T-helper 1 cell treated with Interleukin-12 subunit alpha and Interleukin-12 subunit beta and Interleukin-4 antibody, amounts not matched to agents 30 ng/mL and 1 ng/mL, for 36 hours (primary cell): ENCODE measurements around the gene NSUN7. TPM values are rescaled to one million over a fixed set of nuclear protein-coding genes. Genes with fewer than 3 reads are reported as not detected.

Experiments used
- intact Hi-C: fragments of 100-400 bp; cut with micrococcal nuclease; formaldehyde crosslinking; loops from one replicate; pipeline ENCODE4 v1.15.1; 2024
- total RNA-seq: library from RNA; stranded (reverse); gene quantifications from 2 replicates; pipeline ENCODE4 v1.2.3, GENCODE V29; 2022

Gene NSUN7
- total RNA-seq, 1 donor from 2014 or later = 0.66 TPM

DNA sequence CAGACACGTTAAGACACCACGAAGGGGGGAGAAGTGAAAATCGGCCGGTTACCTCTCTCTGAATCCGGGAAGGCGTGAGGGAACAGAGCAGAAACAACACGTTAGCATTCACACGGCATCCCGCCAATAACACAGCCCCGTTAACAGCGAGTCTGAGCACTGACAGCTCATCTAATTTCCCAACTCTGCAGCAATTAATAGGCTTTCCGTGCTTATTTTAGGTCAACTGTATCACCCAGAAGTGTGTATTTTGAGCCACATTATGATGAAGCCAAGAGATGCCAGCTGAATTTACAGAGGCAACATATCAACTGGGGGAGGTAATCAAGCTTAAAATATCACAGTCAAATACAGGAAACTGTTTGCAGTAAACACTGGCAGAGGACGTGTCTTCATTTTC is 92.6 kb downstream of the NSUN7 start:
- intact Hi-C loops = loop anchor here (2.0 to 10.0 kb wide), 8 partner anchors 290 to 1370 kb away; partner anchors contain the start of genes N4BP2, PDS5A and UBE2K

- intact Hi-C loops = loop anchor here (2.0 to 10.0 kb wide), 8 partner anchors 291 to 1371 kb away; partner anchors contain the start of genes N4BP2, PDS5A and UBE2K
Measured at GRCh38 chr4:40842725-40843423, 93.1 kb downstream of the NSUN7 start.

GRCh38 chr4:40843696-40844095 is 93.9 kb downstream of the NSUN7 start:
- intact Hi-C loops = loop anchor here (2.0 to 10.0 kb wide), 8 partner anchors 291 to 1371 kb away; partner anchors contain the start of genes N4BP2, PDS5A and UBE2K

DNA sequence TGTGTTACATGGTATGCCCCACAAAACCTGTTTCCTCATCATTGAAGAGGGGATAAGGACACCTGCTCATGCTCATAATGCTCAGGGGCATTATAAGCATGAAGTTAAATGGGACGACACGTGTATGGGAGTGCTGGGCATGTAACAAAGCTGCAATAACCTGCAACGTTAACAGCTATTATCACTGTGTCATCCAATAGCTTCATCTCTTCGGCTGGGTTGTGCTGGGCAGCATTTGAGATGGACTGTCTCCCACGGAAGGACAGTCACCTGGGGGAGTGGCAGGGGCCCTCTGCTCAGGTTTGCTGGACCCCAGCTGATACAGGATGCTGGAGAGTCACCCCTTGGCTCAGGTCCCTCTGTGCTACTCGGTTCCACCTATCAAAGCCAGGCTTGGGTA is 94.5 kb downstream of the NSUN7 start:
- intact Hi-C loops = loop anchor here (5.0 to 10.0 kb wide), 7 partner anchors 292 to 1372 kb away; partner anchors contain the start of genes N4BP2, PDS5A and UBE2K

DNA sequence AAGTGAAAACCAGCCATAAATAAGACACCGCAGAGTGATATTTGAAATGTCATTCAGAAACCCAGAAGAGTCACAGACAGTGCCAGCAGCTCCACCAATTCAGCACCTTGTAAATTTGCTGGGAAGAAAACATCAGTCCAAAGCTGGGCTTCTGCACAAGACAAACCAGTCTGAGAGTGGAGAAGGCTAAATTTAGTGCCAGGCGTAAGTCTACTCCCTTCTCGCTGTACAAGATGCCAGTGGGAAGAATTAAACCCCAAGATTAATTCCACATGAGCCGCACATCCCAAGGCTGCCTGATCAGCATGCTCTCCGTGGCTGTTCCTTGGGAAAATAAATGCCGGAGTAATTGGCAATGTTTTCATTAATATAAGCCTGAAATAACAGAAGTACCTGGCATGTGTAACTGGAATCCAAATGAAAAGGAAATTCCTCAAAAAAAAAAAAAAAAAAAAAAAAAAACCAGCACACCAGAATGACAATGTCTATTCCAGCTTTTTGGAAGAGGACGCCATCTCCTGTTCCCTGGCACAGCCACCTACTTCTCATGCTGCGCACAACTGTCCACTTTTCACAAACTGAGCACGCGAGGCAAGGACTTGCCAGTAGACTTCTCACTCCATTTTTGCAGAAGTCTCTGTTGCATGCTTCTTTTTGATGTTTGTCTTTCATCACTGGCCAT is 95.5 kb downstream of the NSUN7 start:
- intact Hi-C loops = loop anchor here (10.0 kb wide), 1 partner anchor 610 kb away; no protein-coding TSS in a partner anchor

DNA sequence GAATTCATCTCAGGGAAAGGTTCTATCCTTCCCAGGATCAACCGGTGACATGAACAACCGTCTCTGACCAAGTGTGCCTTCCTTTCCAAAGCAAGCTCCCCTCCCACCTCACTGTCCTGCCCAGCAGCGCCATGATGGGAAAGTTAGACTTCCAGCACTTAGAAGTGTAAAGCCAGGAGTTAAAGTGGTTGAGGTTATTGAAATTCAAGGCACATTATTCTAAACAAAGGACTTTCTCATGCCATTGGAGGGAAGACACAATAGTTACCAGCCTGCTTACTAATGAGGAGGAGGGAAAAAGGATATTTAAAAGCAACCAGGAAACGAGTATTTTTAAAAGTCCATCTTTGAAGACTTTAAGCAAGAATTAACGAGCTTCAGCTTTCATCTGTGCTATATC is 96.8 kb downstream of the NSUN7 start:
- intact Hi-C loops = loop anchor here (10.0 kb wide), 1 partner anchor 612 kb away; no protein-coding TSS in a partner anchor

GRCh38 chr4:40848251-40848650 is 98.5 kb downstream of the NSUN7 start:
- intact Hi-C loops = loop anchor here (10.0 kb wide), 1 partner anchor 613 kb away; no protein-coding TSS in a partner anchor

DNA sequence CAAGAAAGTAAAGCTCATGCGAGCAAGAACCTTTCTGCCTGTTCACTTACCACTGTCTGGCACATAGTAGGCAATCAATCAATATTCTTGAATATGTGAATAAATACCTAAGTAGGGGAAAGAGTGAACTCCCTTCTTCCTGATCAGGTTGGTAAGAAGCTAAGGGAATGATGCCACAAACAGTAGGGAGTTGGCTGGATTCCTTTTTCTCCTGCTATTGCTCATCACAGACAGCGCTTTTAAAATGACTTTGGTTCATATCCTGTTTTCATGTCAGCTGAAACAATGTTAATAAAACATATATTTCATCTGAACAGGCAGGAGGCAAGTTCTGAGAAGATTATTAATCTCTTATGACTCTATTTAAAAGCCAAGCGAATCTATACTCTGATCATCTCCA is 99.2 kb downstream of the NSUN7 start:
- intact Hi-C loops = loop anchor here (10.0 kb wide), 1 partner anchor 614 kb away; no protein-coding TSS in a partner anchor

DNA sequence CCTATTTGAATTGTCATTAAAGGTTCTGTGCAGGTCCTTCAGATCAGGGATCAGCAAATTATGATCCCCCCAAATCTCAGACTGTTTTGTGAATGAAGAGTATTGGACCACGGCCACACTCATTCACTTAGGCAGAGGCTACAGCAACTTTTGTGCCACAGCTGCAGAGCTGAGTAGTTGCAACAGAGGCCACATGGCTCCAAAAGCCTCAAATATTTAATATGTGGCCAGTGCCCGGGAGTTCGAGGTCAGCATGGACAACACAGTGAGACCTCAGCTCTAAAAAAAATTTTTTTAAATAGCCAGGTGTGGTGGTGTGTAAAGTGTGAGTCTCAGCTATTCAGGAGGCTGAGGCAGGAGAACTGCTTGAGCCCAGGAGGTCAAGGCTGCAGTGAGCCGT is 100.7 kb downstream of the NSUN7 start:
- intact Hi-C loops = no loop called here

GRCh38 chr4:40856277-40856839 is 106.6 kb downstream of the NSUN7 start:
- intact Hi-C loops = loop anchor here (1.0 kb wide), 1 partner anchor 15 kb away; no protein-coding TSS in a partner anchor

DNA sequence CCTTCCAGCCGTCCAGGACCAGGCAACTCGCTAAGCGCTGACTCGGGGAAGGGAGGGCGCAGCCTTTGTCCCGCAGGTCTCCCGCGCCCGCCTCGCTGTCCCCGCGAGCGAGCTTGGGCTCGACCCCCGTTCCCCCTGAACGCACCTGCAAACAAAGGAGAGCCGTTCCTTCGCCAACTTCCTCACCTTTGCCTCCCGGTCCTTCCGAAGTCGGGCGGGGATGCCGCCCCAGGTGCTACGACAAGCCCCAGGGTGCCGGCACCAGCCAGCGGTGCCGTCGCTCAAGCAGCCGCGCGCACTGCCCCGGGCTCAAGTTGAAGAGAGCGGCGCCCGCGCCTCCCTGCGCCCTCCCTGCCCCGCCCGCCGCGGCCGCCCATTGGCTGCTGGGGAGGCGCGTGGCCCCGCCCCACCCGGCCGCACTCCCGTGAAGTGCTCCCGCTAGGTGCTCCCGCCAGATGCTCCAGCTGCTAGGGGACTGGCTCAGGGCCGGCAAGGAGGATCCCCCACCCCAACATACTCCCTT is 107.1 kb downstream of the NSUN7 start:
- intact Hi-C loops = loop anchor here (1.0 kb wide), 1 partner anchor 16 kb away; no protein-coding TSS in a partner anchor

GRCh38 chr4:40857956-40858355 is 108.2 kb downstream of the NSUN7 start:
- intact Hi-C loops = no loop called here

- intact Hi-C loops = no loop called here
Measured at GRCh38 chr4:40858962-40859361, 109.2 kb downstream of the NSUN7 start.

Other genes starting within 250 kb of the NSUN7 start
- 3.8 and 4.7 TPM in 2 replicates for gene RBM47, start 120.1 kb upstream of the NSUN7 start, total RNA-seq